Measurements from ENCODE around the gene ELMO1. TPM values are rescaled to one million over a fixed set of nuclear protein-coding genes. Genes with fewer than 3 reads are reported as not detected.

Gene ELMO1
- total and polyA plus RNA-seq, 2 of the 13 experiments (the other 11 are each of a cell fraction or from before 2014, with no cell fraction given): 0.11 to 0.17 TPM

- TF ChIP-seq PREB (CRISPR knock-in tag; IDR thresholded peaks at IDR 0.05) (no peak), CERS6 (CRISPR knock-in tag; IDR thresholded peaks at IDR 0.05) (no peak), ZNF253 (CRISPR knock-in tag; IDR thresholded peaks at IDR 0.05; ENCODE audit: borderline replicate concordance) (no peak), HOXD1 (CRISPR knock-in tag; IDR thresholded peaks at IDR 0.05) (peak; percentile 72; the same call in 1 of the 2 replicates), ARNTL (CRISPR knock-in tag; IDR thresholded peaks at IDR 0.05) (peak; percentile 99), ZNF292 (CRISPR knock-in tag; IDR thresholded peaks at IDR 0.05; ENCODE audit: borderline replicate concordance, low read depth) (peak; percentile 95), CBX2 (IDR thresholded peaks at IDR 0.05; ENCODE audit: low read depth, low read length) (no peak), CBX2 (CRISPR knock-in tag; IDR thresholded peaks at IDR 0.05; ENCODE audit: low read depth) (0 out of 2 replicates have a peak, but pooled peaks have one; percentile 67), ZFP36L2 (CRISPR knock-in tag; IDR thresholded peaks at IDR 0.05) (no peak), FOXK1 (CRISPR knock-in tag; IDR thresholded peaks at IDR 0.05; ENCODE audit: borderline replicate concordance, low read depth) (peak; percentile 76), HHEX (CRISPR knock-in tag; IDR thresholded peaks at IDR 0.05) (peak; percentile 51; the same call in 1 of the 2 replicates), BCL6 (CRISPR knock-in tag; IDR thresholded peaks at IDR 0.05) (peak; percentile 48; the same call in 1 of the 2 replicates), ZNF878 (CRISPR knock-in tag; IDR thresholded peaks at IDR 0.05) (peak; percentile 86; the same call in 1 of the 2 replicates), POLR2AphosphoS2 (IDR thresholded peaks at IDR 0.05; ENCODE audit: low read depth, low read length) (no peak), ZBTB46 (CRISPR knock-in tag; IDR thresholded peaks at IDR 0.05; ENCODE audit: borderline replicate concordance) (no peak)
- TF ChIP-seq, protein P1, sequence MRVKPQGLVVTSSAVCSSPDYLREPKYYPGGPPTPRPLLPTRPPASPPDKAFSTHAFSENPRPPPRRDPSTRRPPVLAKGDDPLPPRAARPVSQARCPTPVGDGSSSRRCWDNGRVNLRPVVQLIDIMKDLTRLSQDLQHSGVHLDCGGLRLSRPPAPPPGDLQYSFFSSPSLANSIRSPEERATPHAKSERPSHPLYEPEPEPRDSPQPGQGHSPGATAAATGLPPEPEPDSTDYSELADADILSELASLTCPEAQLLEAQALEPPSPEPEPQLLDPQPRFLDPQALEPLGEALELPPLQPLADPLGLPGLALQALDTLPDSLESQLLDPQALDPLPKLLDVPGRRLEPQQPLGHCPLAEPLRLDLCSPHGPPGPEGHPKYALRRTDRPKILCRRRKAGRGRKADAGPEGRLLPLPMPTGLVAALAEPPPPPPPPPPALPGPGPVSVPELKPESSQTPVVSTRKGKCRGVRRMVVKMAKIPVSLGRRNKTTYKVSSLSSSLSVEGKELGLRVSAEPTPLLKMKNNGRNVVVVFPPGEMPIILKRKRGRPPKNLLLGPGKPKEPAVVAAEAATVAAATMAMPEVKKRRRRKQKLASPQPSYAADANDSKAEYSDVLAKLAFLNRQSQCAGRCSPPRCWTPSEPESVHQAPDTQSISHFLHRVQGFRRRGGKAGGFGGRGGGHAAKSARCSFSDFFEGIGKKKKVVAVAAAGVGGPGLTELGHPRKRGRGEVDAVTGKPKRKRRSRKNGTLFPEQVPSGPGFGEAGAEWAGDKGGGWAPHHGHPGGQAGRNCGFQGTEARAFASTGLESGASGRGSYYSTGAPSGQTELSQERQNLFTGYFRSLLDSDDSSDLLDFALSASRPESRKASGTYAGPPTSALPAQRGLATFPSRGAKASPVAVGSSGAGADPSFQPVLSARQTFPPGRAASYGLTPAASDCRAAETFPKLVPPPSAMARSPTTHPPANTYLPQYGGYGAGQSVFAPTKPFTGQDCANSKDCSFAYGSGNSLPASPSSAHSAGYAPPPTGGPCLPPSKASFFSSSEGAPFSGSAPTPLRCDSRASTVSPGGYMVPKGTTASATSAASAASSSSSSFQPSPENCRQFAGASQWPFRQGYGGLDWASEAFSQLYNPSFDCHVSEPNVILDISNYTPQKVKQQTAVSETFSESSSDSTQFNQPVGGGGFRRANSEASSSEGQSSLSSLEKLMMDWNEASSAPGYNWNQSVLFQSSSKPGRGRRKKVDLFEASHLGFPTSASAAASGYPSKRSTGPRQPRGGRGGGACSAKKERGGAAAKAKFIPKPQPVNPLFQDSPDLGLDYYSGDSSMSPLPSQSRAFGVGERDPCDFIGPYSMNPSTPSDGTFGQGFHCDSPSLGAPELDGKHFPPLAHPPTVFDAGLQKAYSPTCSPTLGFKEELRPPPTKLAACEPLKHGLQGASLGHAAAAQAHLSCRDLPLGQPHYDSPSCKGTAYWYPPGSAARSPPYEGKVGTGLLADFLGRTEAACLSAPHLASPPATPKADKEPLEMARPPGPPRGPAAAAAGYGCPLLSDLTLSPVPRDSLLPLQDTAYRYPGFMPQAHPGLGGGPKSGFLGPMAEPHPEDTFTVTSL (CRISPR knock-in tag; IDR thresholded peaks at IDR 0.05; ENCODE audit: borderline replicate concordance): peak; percentile 88
- TF ChIP-seq, protein P2, sequence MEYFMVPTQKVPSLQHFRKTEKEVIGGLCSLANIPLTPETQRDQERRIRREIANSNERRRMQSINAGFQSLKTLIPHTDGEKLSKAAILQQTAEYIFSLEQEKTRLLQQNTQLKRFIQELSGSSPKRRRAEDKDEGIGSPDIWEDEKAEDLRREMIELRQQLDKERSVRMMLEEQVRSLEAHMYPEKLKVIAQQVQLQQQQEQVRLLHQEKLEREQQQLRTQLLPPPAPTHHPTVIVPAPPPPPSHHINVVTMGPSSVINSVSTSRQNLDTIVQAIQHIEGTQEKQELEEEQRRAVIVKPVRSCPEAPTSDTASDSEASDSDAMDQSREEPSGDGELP (IDR thresholded peaks at IDR 0.05; ENCODE audit: borderline replicate concordance, low read depth): peak; percentile 63; the same call in 1 of the 2 replicates
Measured at GRCh38 chr7:36863901-36864701, 584.6 kb downstream of the ELMO1 start (continued).

Measured in HepG2 (cell line).